A673 (cell line): Measurements from ENCODE around the gene COQ8A. TPM values are rescaled to one million over a fixed set of nuclear protein-coding genes. Genes with fewer than 3 reads are reported as not detected.

Experiments used
- BruUV-seq: library from RNA; stranded (reverse); fragments of 400-500 nt; replicated peaks from 2 replicates; lab custom pipeline; 2021; lab: Mats Ljungman, UMichigan
- CTCF ChIA-PET: fragments of 300-600 bp; sonication (Branson Sonifier 250); formaldehyde crosslinking; loops from one replicate; lab custom pipeline; 2022; ENCODE audit warnings: antibody characterized with exemption; lab: Charles Lee
- POLR2A ChIA-PET: fragments of 300-600 bp; sonication (Branson Sonifier 250); formaldehyde crosslinking; loops from one replicate; lab custom pipeline; 2022; ENCODE audit warnings: antibody characterized with exemption; ENCODE audit not compliant: low non-redundant PET; lab: Charles Lee
- DNase-seq: peaks from one replicate; pipeline ENCODE4 v3.0.0-alpha.2; 2015; ENCODE audit warnings: low spot score
- H3K27ac ChIP-seq: fragments of 200-600 bp; sonication (generic); 2 replicates; pipeline ENCODE4 v1.5.1; 2016; ENCODE audit warnings: mixed run types, low read depth, mild to moderate bottlenecking, mixed read lengths, antibody characterized with exemption, low read length; ENCODE audit not compliant: poor library complexity, severe bottlenecking
- H3K27me3 ChIP-seq: fragments of 200-600 bp; sonication (generic); replicated peaks from 2 replicates; pipeline ENCODE4 v1.6.1; 2017; ENCODE audit warnings: mixed run types, low read depth, mild to moderate bottlenecking, mixed read lengths, antibody characterized with exemption, low read length; ENCODE audit not compliant: insufficient read depth, poor library complexity
- H3K36me3 ChIP-seq: fragments of 200-600 bp; sonication (generic); 2 replicates; pipeline ENCODE4 v1.6.1; 2016; ENCODE audit warnings: mixed run types, mild to moderate bottlenecking, mixed read lengths, antibody characterized with exemption, low read length; ENCODE audit not compliant: insufficient read depth, poor library complexity, severe bottlenecking
- H3K4me1 ChIP-seq: fragments of 200-600 bp; sonication (generic); 2 replicates; pipeline ENCODE4 v1.6.1; 2017; ENCODE audit warnings: mixed run types, mild to moderate bottlenecking, mixed read lengths, antibody characterized with exemption, low read length; ENCODE audit not compliant: insufficient read depth, poor library complexity, severe bottlenecking
- H3K4me3 ChIP-seq: fragments of 200-600 bp; sonication (generic); 2 replicates; pipeline ENCODE4 v1.5.1; 2016; ENCODE audit warnings: low read depth, mixed run types, mild to moderate bottlenecking, mixed read lengths, low read length; ENCODE audit not compliant: poor library complexity, severe bottlenecking
- H3K9me3 ChIP-seq: fragments of 200-600 bp; sonication (generic); 2 replicates; pipeline ENCODE4 v1.6.1; 2016; ENCODE audit warnings: mixed run types, low read depth, mild to moderate bottlenecking, mixed read lengths, antibody characterized with exemption, low read length; ENCODE audit not compliant: poor library complexity, severe bottlenecking
- CTCF ChIP-seq: fragments of 300-800, 200-600 bp; sonication (generic); conservative IDR thresholded peaks from 2 replicates; pipeline ENCODE4 v1.5.1; 2017; ENCODE audit warnings: low read depth, mild to moderate bottlenecking, antibody characterized with exemption, low read length, moderate library complexity, mixed read lengths
- EZH2 ChIP-seq: fragments of 200-600 bp; sonication (generic); IDR thresholded peaks from 2 replicates; pipeline ENCODE4 v1.6.1; 2017; ENCODE audit warnings: borderline replicate concordance, low read depth, mild to moderate bottlenecking, mixed read lengths, antibody characterized with exemption, low read length; ENCODE audit not compliant: poor library complexity, severe bottlenecking
- intact Hi-C: fragments of 100-400 bp; cut with micrococcal nuclease; formaldehyde crosslinking; loops from one replicate; pipeline ENCODE4 v1.10.0; 2022; ENCODE audit not compliant: unreplicated experiment
- total RNA-seq: library from RNA; stranded (reverse); gene quantifications from 2 replicates; pipeline ENCODE4 v1.2.3, GENCODE V29; 2021

COQ8A gene
- total RNA-seq, 1 experiment from 2014 or later, result 7.7 TPM

GRCh38 chr1:226982451-226983177 lies 42.5 kb downstream of the COQ8A start:
- no peak for DNase-seq
- BruUV-seq, result no TSS peak
- TF ChIP-seq CTCF (no peak), EZH2 (no peak)
- Histone ChIP-seq H3K36me3 (no peaks in the 10 kb centered on the region), H3K4me1 (no peaks in the 10 kb centered on the region), H3K27me3 (no peaks in the 10 kb centered on the region), H3K4me3 (no peak overlapping the region), H3K27ac (no peak overlapping the region), H3K9me3 (no peaks in the 10 kb centered on the region)
- ChIA-PET CTCF (no interaction called here), POLR2A (no interaction called here)
- intact Hi-C loops, result no loop called here

- TF ChIP-seq EZH2, result no peak
- ChIA-PET POLR2A (no interaction called here), CTCF (no interaction called here)
- no peak overlapping the region for H3K4me3 ChIP-seq
- DNase-seq, result no peak
- intact Hi-C loops, result no loop called here
- no peaks in the 10 kb centered on the region for H3K9me3 ChIP-seq
- H3K4me1 ChIP-seq, result no peaks in the 10 kb centered on the region
- H3K27me3 ChIP-seq, result no peaks in the 10 kb centered on the region
- H3K27ac ChIP-seq, result no peak overlapping the region
- no TSS peak for BruUV-seq
- H3K36me3 ChIP-seq, result no peaks in the 10 kb centered on the region
These were observed 43.3 kb downstream of the COQ8A start for GRCh38 chr1:226983247-226983991.

- H3K4me1 ChIP-seq, result no peaks in the 10 kb centered on the region
- H3K36me3 ChIP-seq, result no peaks in the 10 kb centered on the region
- DNase-seq, result no peak
- H3K27me3 ChIP-seq, result no peaks in the 10 kb centered on the region
- ChIA-PET POLR2A (no interaction called here), CTCF (no interaction called here)
- no peaks in the 10 kb centered on the region for H3K9me3 ChIP-seq
- no peak overlapping the region for H3K27ac ChIP-seq
- H3K4me3 ChIP-seq, result no peak overlapping the region
- no TSS peak for BruUV-seq
- TF ChIP-seq CTCF, result no peak
- TF ChIP-seq EZH2, result no peak
- intact Hi-C loops, result no loop called here
These were observed 43.9 kb downstream of the COQ8A start for GRCh38 chr1:226983992-226984364.
